ENCODE data around the gene NVL. TPM values are rescaled to one million over a fixed set of nuclear protein-coding genes. Genes with fewer than 3 reads are reported as not detected.

NVL gene
- total RNA-seq, 2 experiments from 2014 or later, result 37.7 to 40.4 TPM

DNA sequence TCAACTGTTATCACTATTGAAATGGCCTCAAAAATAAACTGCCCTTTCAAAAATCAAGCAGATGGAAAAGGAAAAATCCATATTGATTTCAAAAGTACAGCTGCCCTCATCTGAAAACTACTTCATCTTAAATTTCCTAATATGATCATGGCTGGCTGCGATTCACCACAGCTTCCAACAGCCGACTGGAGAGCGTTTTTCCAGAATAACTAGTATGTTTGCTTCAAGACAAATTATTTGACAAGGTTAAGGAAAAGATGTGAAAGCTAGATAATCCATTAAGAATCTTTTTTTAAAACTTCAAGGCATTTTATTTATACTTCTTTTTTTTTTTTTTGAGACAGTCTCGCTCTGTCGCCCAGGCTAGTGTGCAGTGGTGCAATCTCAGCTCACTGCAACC is 151.1 kb downstream of the NVL start:
- DNase-seq (no peak), ATAC-seq (no peak)
- ChIA-PET POLR2A (interaction anchor here (0.7 kb wide), 1 partner anchor 10 kb away, joined by 3 read pairs; no protein-coding TSS in a partner anchor), CTCF (interaction anchor here (1.1 to 2.5 kb wide), 3 partner anchors 11 to 14 kb away, joined by 3 to 12 read pairs (median 4); no protein-coding TSS in a partner anchor)
- Mint-ChIP-seq H3K36me3 (ENCODE audit: low read depth) (peaks cover under 1% of the 10 kb centered on the region), H3K4me1 (ENCODE audit: low read depth) (peaks cover 13% of the 10 kb centered on the region), H3K4me3 (no peak overlapping the region), H3K27me3 (no peaks in the 10 kb centered on the region), H3K9me3 (no peaks in the 10 kb centered on the region), H3K27ac (no peak overlapping the region)
- TF ChIP-seq, protein P1, sequence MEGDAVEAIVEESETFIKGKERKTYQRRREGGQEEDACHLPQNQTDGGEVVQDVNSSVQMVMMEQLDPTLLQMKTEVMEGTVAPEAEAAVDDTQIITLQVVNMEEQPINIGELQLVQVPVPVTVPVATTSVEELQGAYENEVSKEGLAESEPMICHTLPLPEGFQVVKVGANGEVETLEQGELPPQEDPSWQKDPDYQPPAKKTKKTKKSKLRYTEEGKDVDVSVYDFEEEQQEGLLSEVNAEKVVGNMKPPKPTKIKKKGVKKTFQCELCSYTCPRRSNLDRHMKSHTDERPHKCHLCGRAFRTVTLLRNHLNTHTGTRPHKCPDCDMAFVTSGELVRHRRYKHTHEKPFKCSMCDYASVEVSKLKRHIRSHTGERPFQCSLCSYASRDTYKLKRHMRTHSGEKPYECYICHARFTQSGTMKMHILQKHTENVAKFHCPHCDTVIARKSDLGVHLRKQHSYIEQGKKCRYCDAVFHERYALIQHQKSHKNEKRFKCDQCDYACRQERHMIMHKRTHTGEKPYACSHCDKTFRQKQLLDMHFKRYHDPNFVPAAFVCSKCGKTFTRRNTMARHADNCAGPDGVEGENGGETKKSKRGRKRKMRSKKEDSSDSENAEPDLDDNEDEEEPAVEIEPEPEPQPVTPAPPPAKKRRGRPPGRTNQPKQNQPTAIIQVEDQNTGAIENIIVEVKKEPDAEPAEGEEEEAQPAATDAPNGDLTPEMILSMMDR (IDR thresholded peaks at IDR 0.05), result no peak
- intact Hi-C loops (cut with micrococcal nuclease), result no loop called here

DNA sequence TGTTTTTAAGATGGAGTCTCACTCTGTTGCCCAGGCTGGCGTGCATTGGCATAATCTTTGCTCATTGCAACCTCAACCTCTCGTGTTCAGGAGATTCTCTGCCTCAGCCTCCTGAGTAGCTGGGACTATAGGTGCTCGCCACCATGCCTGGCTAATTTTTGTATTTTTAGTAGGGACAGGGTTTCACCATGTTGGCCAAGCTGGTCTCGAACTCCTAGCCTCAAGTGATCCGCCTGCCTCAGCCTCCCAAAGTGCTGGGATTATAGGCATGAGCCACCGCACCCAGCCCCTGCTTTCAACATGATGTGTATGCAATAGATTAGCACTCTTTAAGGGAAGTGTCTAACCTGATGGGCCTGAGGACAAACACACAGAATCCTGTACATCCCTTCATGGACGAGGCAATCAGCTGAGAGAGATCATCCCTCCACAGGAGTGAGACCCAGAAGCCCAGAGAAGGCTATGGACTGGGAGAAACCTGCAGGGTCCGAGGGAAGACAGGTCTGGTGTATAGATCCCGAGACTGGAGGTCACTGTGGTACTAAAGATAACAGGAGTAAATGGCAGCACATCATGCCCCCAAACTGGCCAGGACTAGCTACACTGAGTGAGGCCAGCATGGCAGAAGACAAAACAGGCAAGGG is 152.5 kb downstream of the NVL start:
- H3K4me3 Mint-ChIP-seq, result no peak overlapping the region
- H3K27me3 Mint-ChIP-seq, result no peaks in the 10 kb centered on the region
- no peak overlapping the region for H3K27ac Mint-ChIP-seq
- POLR2A ChIA-PET, result no interaction called here
- no peaks in the 10 kb centered on the region for H3K9me3 Mint-ChIP-seq
- CTCF ChIA-PET, result interaction anchor here (2.5 kb wide), 1 partner anchor 9 kb away, joined by 12 read pairs; no protein-coding TSS in a partner anchor
- intact Hi-C loops (cut with micrococcal nuclease), result no loop called here
- H3K36me3 Mint-ChIP-seq (ENCODE audit: low read depth), result no peaks in the 10 kb centered on the region
- TF ChIP-seq, protein P1 (IDR thresholded peaks at IDR 0.05), result no peak
- no peak for DNase-seq
- ATAC-seq, result no peak
- peaks cover 12% of the 10 kb centered on the region for H3K4me1 Mint-ChIP-seq (ENCODE audit: low read depth)

Small RNA genes within 50 kb of the gene (microRNA-seq; reads per million reads assigned to microRNA genes)
- gene MIR320B2 (ENCODE audit: borderline microRNAs expressed, borderline replicate concordance), result 1.2 reads per million

Other genes starting within 250 kb of the NVL start
- 10 to 100 TPM; 21.5 to 21.7 TPM for gene FBXO28, start 216.1 kb downstream of the NVL start, total RNA-seq
- gene DEGS1, start 146.9 kb downstream of the NVL start, total RNA-seq, result 10 to 100 TPM; 32.3 to 33.8 TPM
- 10 to 100 TPM; 44.8 to 45.1 TPM for gene CNIH4, start 26.7 kb upstream of the NVL start, total RNA-seq
- gene WDR26, start 104.6 kb upstream of the NVL start, total RNA-seq, result 10 to 100 TPM; 75.2 to 75.8 TPM